Epithelial cell of proximal tubule (primary cell): ENCODE data around the gene SH2D5. TPM values are rescaled to one million over a fixed set of nuclear protein-coding genes. Genes with fewer than 3 reads are reported as not detected.

Source experiments
- DNase-seq: peaks from one replicate; pipeline ENCODE4 v3.0.0-alpha.2; 2011; ENCODE audit warnings: low read depth
- H3K4me3 ChIP-seq: 2 replicates; pipeline ENCODE4 v1.5.1; 2011; ENCODE audit warnings: low read depth, mild to moderate bottlenecking, low read length
- CTCF ChIP-seq: conservative IDR thresholded peaks from 2 replicates; pipeline ENCODE4 v1.5.1; 2012; ENCODE audit warnings: low read depth, mild to moderate bottlenecking, low read length
- total RNA-seq: library from RNA; depleted of rRNA; stranded (reverse); fragments of >200 nt; gene quantifications from 2 replicates; pipeline ENCODE4 v1.2.3, GENCODE V29; 2015

Gene SH2D5
- total RNA-seq, 1 donor from 2014 or later = 15.2 TPM

GRCh38 chr1:20710469-20711284 lies 21.8 kb downstream of the SH2D5 start:
- H3K4me3 ChIP-seq = no peak overlapping the region
- no peak for TF ChIP-seq CTCF
- no peak for DNase-seq

GRCh38 chr1:20709868-20710267 lies 22.6 kb downstream of the SH2D5 start:
- H3K4me3 ChIP-seq = no peak overlapping the region
- DNase-seq = no peak
- TF ChIP-seq CTCF = no peak

GRCh38 chr1:20708891-20709290 lies 23.6 kb downstream of the SH2D5 start:
- no peak for TF ChIP-seq CTCF
- H3K4me3 ChIP-seq = no peak overlapping the region
- no peak for DNase-seq

GRCh38 chr1:20708057-20708456 lies 24.4 kb downstream of the SH2D5 start:
- DNase-seq = no peak
- no peak for TF ChIP-seq CTCF
- no peak overlapping the region for H3K4me3 ChIP-seq

GRCh38 chr1:20706841-20707240 lies 25.7 kb downstream of the SH2D5 start:
- no peak for TF ChIP-seq CTCF
- no peak overlapping the region for H3K4me3 ChIP-seq
- no peak for DNase-seq

GRCh38 chr1:20705203-20705755 lies 27.2 kb downstream of the SH2D5 start:
- H3K4me3 ChIP-seq = no peak overlapping the region
- TF ChIP-seq CTCF = no peak
- DNase-seq = no peak
